GM12872 (cell line): ENCODE data around the gene MEGF6.

ENCODE experiments used
- TF ChIP-seq, protein P1 (sequence below): IDR thresholded peaks from 3 replicates; pipeline ENCODE4 v1.5.1; 2011; ENCODE audit warnings: low read depth, mild to moderate bottlenecking, low read length, moderate library complexity; ENCODE audit not compliant: insufficient read depth

The MEGF6 gene

DNA sequence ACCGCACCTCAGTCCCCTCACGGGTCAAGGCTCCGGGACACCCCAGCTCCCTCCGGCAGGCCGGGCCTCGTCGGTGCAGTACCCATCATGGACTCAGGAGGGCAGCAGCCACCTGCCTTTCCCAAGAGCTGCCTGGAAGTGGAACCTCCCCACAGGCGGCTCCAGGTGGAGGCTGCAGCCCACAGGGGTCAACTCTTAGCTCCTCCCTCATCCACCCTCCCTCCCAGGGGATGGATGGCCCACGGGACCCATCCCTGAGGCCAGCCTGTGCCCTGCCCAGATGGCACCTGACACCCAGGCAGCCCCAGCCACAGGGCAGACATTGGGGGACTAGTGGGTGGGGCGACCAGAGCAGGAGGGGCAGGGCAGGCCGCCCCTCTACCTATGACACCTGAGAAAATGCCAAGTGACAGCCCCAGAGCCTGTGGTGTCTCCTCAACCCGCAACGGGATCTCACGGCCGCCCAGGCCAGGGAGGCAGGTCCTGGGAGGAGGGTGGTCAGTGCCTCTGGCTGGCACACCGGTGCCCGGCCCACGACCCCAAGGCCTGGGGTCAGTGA is 158.0 kb downstream of the MEGF6 start:
- TF ChIP-seq, protein P1, sequence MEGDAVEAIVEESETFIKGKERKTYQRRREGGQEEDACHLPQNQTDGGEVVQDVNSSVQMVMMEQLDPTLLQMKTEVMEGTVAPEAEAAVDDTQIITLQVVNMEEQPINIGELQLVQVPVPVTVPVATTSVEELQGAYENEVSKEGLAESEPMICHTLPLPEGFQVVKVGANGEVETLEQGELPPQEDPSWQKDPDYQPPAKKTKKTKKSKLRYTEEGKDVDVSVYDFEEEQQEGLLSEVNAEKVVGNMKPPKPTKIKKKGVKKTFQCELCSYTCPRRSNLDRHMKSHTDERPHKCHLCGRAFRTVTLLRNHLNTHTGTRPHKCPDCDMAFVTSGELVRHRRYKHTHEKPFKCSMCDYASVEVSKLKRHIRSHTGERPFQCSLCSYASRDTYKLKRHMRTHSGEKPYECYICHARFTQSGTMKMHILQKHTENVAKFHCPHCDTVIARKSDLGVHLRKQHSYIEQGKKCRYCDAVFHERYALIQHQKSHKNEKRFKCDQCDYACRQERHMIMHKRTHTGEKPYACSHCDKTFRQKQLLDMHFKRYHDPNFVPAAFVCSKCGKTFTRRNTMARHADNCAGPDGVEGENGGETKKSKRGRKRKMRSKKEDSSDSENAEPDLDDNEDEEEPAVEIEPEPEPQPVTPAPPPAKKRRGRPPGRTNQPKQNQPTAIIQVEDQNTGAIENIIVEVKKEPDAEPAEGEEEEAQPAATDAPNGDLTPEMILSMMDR = peak; percentile 93

DNA sequence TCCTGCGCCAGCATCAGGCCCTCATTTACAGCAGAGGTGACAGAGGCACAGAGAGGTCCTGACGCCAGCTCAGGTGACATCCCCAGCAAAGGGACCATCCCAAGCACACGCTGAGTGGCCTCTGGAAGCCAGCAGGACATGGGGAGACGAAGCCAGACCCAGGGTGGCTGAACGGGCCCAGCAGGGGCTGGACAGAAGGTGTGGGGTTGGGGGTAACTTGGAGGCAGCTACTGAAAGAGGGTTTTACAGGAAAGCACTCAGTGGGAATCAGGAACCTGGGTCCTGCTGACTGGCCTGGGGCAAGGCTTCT is 158.5 kb downstream of the MEGF6 start:
- TF ChIP-seq, protein P1 = no peak

DNA sequence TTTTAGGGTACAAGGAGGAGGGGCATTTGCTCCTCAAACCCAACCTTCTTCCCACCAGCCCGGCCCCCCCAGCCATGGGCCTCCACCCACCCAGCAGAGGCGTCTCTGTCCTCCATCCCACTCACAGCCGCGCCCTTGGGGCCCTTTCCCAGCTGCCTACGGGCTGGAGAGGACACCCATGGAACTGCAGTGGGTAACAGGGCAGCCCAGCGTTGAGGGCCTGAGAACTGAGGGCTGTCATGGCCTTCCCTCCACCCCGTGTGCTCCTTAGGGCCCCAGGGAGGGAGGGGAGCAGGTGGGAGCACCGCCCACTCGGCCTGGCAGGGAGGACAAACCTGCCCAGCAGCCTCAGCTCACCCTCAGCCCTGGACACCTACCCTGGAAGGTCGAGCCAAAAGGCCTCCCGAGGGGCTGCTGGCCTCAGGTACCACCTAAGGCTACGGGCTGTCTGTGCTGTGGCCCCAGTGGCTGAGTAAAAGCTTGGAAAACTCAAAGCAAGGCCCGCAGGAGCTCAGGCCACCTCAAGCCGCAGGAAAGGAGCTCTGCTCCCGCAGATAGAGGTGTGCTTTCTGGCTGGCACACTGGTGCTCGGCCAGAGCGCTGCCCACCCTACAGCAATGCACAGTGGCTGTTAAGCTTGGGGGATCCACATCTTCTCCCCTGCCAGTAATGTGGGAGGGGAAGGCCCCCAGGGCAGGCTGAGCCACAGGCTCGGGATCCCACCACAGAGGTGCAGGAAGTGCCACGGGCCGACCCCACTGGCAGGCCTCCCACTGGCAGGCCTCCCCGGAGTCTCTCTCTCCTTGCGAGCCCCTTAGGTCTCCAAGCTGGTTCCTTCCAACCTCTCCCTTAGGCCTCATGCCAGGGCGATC is 159.1 kb downstream of the MEGF6 start:
- TF ChIP-seq, protein P1 = no peak

DNA sequence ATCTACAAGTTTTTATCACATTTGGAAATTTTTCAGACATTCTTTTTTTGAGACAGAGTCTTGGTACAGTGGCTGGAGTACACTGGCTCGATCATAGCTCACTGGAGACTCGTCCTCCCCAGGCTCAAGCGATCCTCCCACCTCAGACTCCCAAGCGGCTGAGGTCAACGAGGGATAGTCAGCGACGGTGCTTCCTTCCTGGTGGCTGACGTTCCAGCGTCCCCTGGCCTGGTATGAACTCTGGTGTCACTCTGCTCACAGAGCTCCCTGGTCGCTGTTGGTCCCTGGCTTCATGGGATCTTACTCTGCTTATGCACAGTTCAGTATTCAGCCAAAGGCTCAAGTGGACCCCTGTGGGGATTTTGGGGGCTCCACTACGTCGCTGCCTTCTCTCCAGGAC is 160.3 kb downstream of the MEGF6 start:
- TF ChIP-seq, protein P1 = no peak

DNA sequence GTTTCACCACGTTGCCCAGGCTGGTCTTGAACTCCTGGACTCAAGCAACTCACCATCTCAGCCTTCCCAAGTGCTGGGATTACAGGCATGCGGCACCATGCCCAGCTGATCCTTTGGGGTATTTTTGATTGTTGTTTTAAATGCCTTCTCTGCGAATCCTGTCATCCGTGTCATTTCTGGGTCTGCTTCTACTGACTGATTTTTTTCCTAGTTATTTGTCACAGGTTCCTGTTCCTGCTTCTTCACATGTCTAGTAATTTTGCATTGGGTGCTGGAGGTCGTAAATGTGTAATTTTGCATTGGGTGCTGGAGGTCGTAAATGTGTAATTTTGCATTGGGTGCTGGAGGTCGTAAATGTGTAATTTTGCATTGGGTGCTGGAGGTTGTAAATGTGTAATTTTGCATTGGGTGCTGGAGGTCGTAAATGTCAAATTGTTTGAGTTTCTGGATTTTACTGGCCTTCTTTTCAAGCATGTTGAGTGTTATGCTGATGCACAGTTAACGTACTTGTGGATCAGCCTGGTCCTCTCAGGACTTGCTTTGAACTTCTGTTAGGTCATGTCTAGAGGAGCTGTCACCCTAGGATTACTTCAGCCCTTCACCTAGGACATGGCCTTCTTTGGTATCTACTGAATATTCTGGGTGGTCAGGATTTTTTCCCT is 161.0 kb downstream of the MEGF6 start:
- TF ChIP-seq, protein P1 = no peak

DNA sequence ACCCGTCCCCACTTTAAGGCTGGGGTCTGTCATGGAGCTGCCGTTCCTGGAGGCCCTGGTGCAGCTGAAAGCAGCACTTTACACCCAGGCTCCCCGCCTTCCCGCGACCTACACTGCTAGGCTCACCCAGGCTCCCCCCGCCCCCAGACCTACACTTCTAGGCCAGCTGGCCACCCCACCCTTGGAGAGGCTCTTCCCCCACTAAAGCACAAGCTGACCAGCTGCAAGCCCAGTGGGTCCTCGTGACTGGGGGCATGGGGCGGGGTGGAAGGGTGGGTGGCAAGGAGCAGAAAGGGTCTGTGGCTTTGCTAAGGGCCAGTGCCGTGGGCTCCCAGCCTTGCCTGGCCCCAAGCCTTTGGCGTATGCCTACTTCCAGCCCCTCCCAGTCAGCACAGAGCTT is 166.6 kb downstream of the MEGF6 start:
- TF ChIP-seq, protein P1 = no peak

DNA sequence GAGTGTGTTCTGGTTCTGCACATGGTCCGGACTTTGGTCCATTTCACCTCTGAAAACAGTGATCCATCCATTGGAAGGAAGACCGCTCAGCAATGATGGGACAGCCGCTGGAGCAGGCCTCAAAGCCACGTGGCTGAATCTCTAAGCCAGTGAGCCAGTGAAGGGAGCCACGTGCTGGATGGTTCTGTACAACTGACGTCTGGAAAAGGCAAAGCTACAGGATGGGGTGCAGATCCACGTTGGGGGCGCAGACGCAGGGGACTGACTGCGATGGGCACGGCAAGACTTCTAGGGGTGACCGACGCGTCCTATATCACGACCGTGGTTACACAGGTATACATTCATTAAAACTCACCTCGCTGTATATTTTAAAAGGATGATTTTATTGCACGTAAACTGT is 167.0 kb downstream of the MEGF6 start:
- TF ChIP-seq, protein P1 = no peak
